GM06990 (cell line): ENCODE results near the gene NOL4L.

Experiments
- DNase-seq: peaks from one replicate; pipeline ENCODE4 v3.0.0-alpha.2; 2011; ENCODE audit not compliant: insufficient read length; ENCODE audit errors: extremely low read depth
- H3K27me3 ChIP-seq: replicated peaks from 2 replicates; pipeline ENCODE4 v1.6.0; 2011; ENCODE audit warnings: low read length; ENCODE audit not compliant: control insufficient read depth, insufficient read depth
- H3K36me3 ChIP-seq: 2 replicates; pipeline ENCODE4 v1.5.1; 2011; ENCODE audit warnings: low read length; ENCODE audit not compliant: control insufficient read depth, insufficient read depth
- H3K4me3 ChIP-seq: replicated peaks from 2 replicates; pipeline ENCODE4 v1.5.1; 2011; ENCODE audit warnings: low read depth, mild to moderate bottlenecking, control low read depth, low read length
- CTCF ChIP-seq: IDR thresholded peaks from 2 replicates; pipeline ENCODE4 v1.5.1; 2011; ENCODE audit warnings: low read length, control low read depth, mild to moderate bottlenecking, inconsistent platforms; ENCODE audit not compliant: insufficient read depth, poor library complexity, severe bottlenecking

Gene NOL4L

GRCh38 chr20:32400476-32400875 lies 184.7 kb downstream of the NOL4L start:
- no peak for DNase-seq
- Histone ChIP-seq H3K4me3 (no peak overlapping the region), H3K27me3 (no peaks in the 10 kb centered on the region), H3K36me3 (no peaks in the 10 kb centered on the region; the same call in 1 of the 2 replicates)
- no peak for TF ChIP-seq CTCF

- H3K27me3 ChIP-seq: no peaks in the 10 kb centered on the region
- no peak for DNase-seq
- no peak overlapping the region for H3K4me3 ChIP-seq
- no peaks in the 10 kb centered on the region; the same call in none of the 2 replicates for H3K36me3 ChIP-seq
- TF ChIP-seq CTCF: no peak
Observed at GRCh38 chr20:32397567-32398084, 187.5 kb downstream of the NOL4L start.

- Histone ChIP-seq H3K4me3 (no peak overlapping the region), H3K27me3 (no peaks in the 10 kb centered on the region), H3K36me3 (peaks cover 1% of the 10 kb centered on the region)
- no peak for TF ChIP-seq CTCF
- DNase-seq: no peak
Observed at GRCh38 chr20:32396646-32397160, 188.4 kb downstream of the NOL4L start.

- peaks cover 1% of the 10 kb centered on the region for H3K36me3 ChIP-seq
- no peak for DNase-seq
- no peaks in the 10 kb centered on the region for H3K27me3 ChIP-seq
- no peak for TF ChIP-seq CTCF
- no peak overlapping the region for H3K4me3 ChIP-seq
Observed at GRCh38 chr20:32395066-32395465, 190.1 kb downstream of the NOL4L start.
